GM21381 (cell line): ENCODE data around the gene ID2.

Experiments
- ATAC-seq: cut with Tn5 transposase; IDR thresholded peaks from one replicate; pipeline ENCODE4 v1.9.1; 2021; ENCODE audit warnings: mild to moderate bottlenecking, moderate library complexity; ENCODE audit not compliant: unreplicated experiment

Gene ID2

GRCh38 chr2:8682719-8683667 is 1.1 kb downstream of the ID2 start:
- ATAC-seq = no peak

- no peak for ATAC-seq
Measured at GRCh38 chr2:8684540-8684877, 2.7 kb downstream of the ID2 start.

- peak; percentile 3 for ATAC-seq
Measured at GRCh38 chr2:8684878-8685696, 3.2 kb downstream of the ID2 start.

GRCh38 chr2:8685697-8686358 is 4.0 kb downstream of the ID2 start:
- ATAC-seq = peak; percentile 35

GRCh38 chr2:8691859-8692437 is 10.1 kb downstream of the ID2 start:
- ATAC-seq = no peak

GRCh38 chr2:8692783-8693156 is 10.9 kb downstream of the ID2 start:
- ATAC-seq = no peak

GRCh38 chr2:8693157-8693821 is 11.4 kb downstream of the ID2 start:
- no peak for ATAC-seq

GRCh38 chr2:8694737-8695136 is 12.9 kb downstream of the ID2 start:
- no peak for ATAC-seq

GRCh38 chr2:8697190-8697589 is 15.3 kb downstream of the ID2 start:
- ATAC-seq = no peak

- no peak for ATAC-seq
Measured at GRCh38 chr2:8699839-8700238, 18.0 kb downstream of the ID2 start.

GRCh38 chr2:8701681-8702379 is 20.0 kb downstream of the ID2 start:
- ATAC-seq = no peak

- ATAC-seq = no peak
Measured at GRCh38 chr2:8704906-8705305, 23.1 kb downstream of the ID2 start.

GRCh38 chr2:8709611-8710010 is 27.8 kb downstream of the ID2 start:
- no peak for ATAC-seq

GRCh38 chr2:8710951-8711350 is 29.1 kb downstream of the ID2 start:
- ATAC-seq = no peak

GRCh38 chr2:8714283-8714682 is 32.4 kb downstream of the ID2 start:
- ATAC-seq = no peak

- no peak for ATAC-seq
Measured at GRCh38 chr2:8714971-8715370, 33.1 kb downstream of the ID2 start.

- no peak for ATAC-seq
Measured at GRCh38 chr2:8719528-8719927, 37.7 kb downstream of the ID2 start.

GRCh38 chr2:8720741-8721140 is 38.9 kb downstream of the ID2 start:
- ATAC-seq = no peak

GRCh38 chr2:8721410-8721809 is 39.6 kb downstream of the ID2 start:
- ATAC-seq = no peak

GRCh38 chr2:8722986-8723385 is 41.1 kb downstream of the ID2 start:
- ATAC-seq = no peak
